Panc1 (cell line): ENCODE results near the gene UNC5B. TPM values are rescaled to one million over a fixed set of nuclear protein-coding genes. Genes with fewer than 3 reads are reported as not detected.

Experiments used
- ATAC-seq: fragments of 200-7000 bp; cut with Tn5 transposase; 2 replicates; pipeline ENCODE4 v1.9.1; 2020; ENCODE audit warnings: mild to moderate bottlenecking, moderate library complexity
- BruUV-seq: library from RNA; stranded (reverse); fragments of 400-500 nt; replicated peaks from 2 replicates; lab custom pipeline; 2021; lab: Mats Ljungman, UMichigan
- CTCF ChIA-PET: fragments of 300-600 bp; sonication (Branson Sonifier 250); formaldehyde crosslinking; loops from one replicate; lab custom pipeline; 2022; ENCODE audit warnings: antibody characterized with exemption; lab: Charles Lee
- POLR2A ChIA-PET: fragments of 300-600 bp; sonication (Branson Sonifier 250); formaldehyde crosslinking; loops from one replicate; lab custom pipeline; 2022; ENCODE audit warnings: antibody characterized with exemption; lab: Charles Lee
- DNase-seq: peaks from one replicate; pipeline ENCODE4 v3.0.0-alpha.2; 2010; ENCODE audit warnings: low read depth, low spot score
- H3K27ac ChIP-seq: 2 replicates; pipeline ENCODE4 v1.5.1; 2011; ENCODE audit warnings: mild to moderate bottlenecking, low read length, inconsistent platforms
- H3K27me3 ChIP-seq: fragments of 200-500 bp; sonication (Bioruptor generic); 2 replicates; pipeline ENCODE4 v1.6.0; 2014; ENCODE audit warnings: low read length, inconsistent platforms; ENCODE audit not compliant: control insufficient read depth, insufficient read depth
- H3K36me3 ChIP-seq: fragments of 200-500 bp; sonication (Bioruptor generic); 2 replicates; pipeline ENCODE4 v1.5.1; 2014; ENCODE audit warnings: inconsistent platforms, mild to moderate bottlenecking, low read length, moderate library complexity; ENCODE audit not compliant: control insufficient read depth, insufficient read depth
- H3K4me1 ChIP-seq: 2 replicates; pipeline ENCODE4 v1.5.1; 2011; ENCODE audit warnings: inconsistent platforms, mild to moderate bottlenecking, low read length, moderate library complexity; ENCODE audit not compliant: control insufficient read depth, insufficient read depth
- H3K4me3 ChIP-seq, 2 experiments: 2 replicates each; pipeline ENCODE4 v1.5.1; 2011 to 2012; ENCODE audit warnings: low read depth in 2 of 2, low read length in 2 of 2, mild to moderate bottlenecking in 2 of 2, inconsistent platforms in 1 of 2, moderate library complexity in 1 of 2
- H3K9me3 ChIP-seq: fragments of 200-500 bp; sonication (Bioruptor generic); 2 replicates; pipeline ENCODE4 v1.5.1; 2014; ENCODE audit warnings: low read depth, mild to moderate bottlenecking, inconsistent platforms, low read length, moderate library complexity; ENCODE audit not compliant: control insufficient read depth, insufficient read depth
- CTCF ChIP-seq: fragments of 450-650 bp; IDR thresholded peaks from 2 replicates; pipeline ENCODE4 v1.5.1; 2017; ENCODE audit warnings: mild to moderate bottlenecking
- POLR2AphosphoS5 ChIP-seq: IDR thresholded peaks from 2 replicates; pipeline ENCODE4 v1.6.1; 2012; ENCODE audit warnings: mild to moderate bottlenecking, low read depth, low read length, moderate library complexity
- SIN3A ChIP-seq: IDR thresholded peaks from 2 replicates; pipeline ENCODE4 v1.6.1; 2012; ENCODE audit warnings: low read depth, mild to moderate bottlenecking, low read length, moderate library complexity, borderline replicate concordance; ENCODE audit not compliant: insufficient read depth
- TCF7L2 ChIP-seq: IDR thresholded peaks from 2 replicates; pipeline ENCODE4 v1.6.1; 2011; ENCODE audit warnings: mild to moderate bottlenecking, low read depth, low read length, inconsistent platforms
- in situ Hi-C: cut with HindIII; loops from 2 replicates; pipeline ENCODE4 v1.10.0; 2016; ENCODE audit warnings: low sequenced_read_pairs, low pct_unique_long_range_greater_than_20kb
- intact Hi-C: fragments of 100-400 bp; cut with micrococcal nuclease; formaldehyde crosslinking; loops from one replicate; pipeline ENCODE4 v1.10.0; 2022; ENCODE audit not compliant: unreplicated experiment
- total RNA-seq: library from RNA; stranded (reverse); gene quantifications from one replicate; pipeline ENCODE4 v1.2.1, GENCODE V29; 2021; ENCODE audit not compliant: unreplicated experiment
- TF ChIP-seq, protein P1 (sequence below), 2 experiments: IDR thresholded peaks; 2 replicates each; pipeline ENCODE4 v1.6.1; 2011 to 2012; ENCODE audit warnings: low read depth in 2 of 2, control low read depth in 1 of 2, low read length in 1 of 2, mild to moderate bottlenecking in 1 of 2, moderate library complexity in 1 of 2; ENCODE audit not compliant: insufficient read depth in 1 of 2

The UNC5B gene
- total RNA-seq, 1 experiment from 2014 or later, result 1.1 TPM

GRCh38 chr10:71314028-71314693, 101.8 kb downstream of the UNC5B start:
- TF ChIP-seq TCF7L2 (no peak), POLR2AphosphoS5 (no peak), SIN3A (no peak), CTCF (peak; percentile 98)
- TF ChIP-seq, protein P1, sequence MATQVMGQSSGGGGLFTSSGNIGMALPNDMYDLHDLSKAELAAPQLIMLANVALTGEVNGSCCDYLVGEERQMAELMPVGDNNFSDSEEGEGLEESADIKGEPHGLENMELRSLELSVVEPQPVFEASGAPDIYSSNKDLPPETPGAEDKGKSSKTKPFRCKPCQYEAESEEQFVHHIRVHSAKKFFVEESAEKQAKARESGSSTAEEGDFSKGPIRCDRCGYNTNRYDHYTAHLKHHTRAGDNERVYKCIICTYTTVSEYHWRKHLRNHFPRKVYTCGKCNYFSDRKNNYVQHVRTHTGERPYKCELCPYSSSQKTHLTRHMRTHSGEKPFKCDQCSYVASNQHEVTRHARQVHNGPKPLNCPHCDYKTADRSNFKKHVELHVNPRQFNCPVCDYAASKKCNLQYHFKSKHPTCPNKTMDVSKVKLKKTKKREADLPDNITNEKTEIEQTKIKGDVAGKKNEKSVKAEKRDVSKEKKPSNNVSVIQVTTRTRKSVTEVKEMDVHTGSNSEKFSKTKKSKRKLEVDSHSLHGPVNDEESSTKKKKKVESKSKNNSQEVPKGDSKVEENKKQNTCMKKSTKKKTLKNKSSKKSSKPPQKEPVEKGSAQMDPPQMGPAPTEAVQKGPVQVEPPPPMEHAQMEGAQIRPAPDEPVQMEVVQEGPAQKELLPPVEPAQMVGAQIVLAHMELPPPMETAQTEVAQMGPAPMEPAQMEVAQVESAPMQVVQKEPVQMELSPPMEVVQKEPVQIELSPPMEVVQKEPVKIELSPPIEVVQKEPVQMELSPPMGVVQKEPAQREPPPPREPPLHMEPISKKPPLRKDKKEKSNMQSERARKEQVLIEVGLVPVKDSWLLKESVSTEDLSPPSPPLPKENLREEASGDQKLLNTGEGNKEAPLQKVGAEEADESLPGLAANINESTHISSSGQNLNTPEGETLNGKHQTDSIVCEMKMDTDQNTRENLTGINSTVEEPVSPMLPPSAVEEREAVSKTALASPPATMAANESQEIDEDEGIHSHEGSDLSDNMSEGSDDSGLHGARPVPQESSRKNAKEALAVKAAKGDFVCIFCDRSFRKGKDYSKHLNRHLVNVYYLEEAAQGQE (IDR thresholded peaks at IDR 0.05; ENCODE audit: insufficient read depth in 1 of 2, low read depth in 2 of 2, low read length in 1 of 2), result no peak
- intact Hi-C loops, result loop anchor here (5.0 to 10.0 kb wide), 3 partner anchors 293 to 501 kb away; no protein-coding TSS in a partner anchor
- Histone ChIP-seq H3K9me3 (no peaks in the 10 kb centered on the region), H3K27me3 (no peaks in the 10 kb centered on the region; the same call in 1 of the 2 replicates), H3K36me3 (no peaks in the 10 kb centered on the region), H3K27ac (peak overlapping the region; percentile 67; the same call in 1 of the 2 replicates), H3K4me3 (peak overlapping the region; percentile 23 to 38), H3K4me1 (peaks cover 3% of the 10 kb centered on the region)
- DNase-seq (peak; percentile 43), ATAC-seq (peak; percentile 78)
- in situ Hi-C loops, result no loop called here
- CTCF ChIA-PET, result interaction anchor here (0.6 to 1.3 kb wide), 12 partner anchors 18 to 533 kb away, joined by 3 to 8 read pairs (median 3); partner anchors contain the start of gene VSIR
- POLR2A ChIA-PET, result interaction anchor here (0.7 kb wide), 1 partner anchor 216 kb away, joined by 6 read pairs; no protein-coding TSS in a partner anchor
- BruUV-seq, result no TSS peak

DNA sequence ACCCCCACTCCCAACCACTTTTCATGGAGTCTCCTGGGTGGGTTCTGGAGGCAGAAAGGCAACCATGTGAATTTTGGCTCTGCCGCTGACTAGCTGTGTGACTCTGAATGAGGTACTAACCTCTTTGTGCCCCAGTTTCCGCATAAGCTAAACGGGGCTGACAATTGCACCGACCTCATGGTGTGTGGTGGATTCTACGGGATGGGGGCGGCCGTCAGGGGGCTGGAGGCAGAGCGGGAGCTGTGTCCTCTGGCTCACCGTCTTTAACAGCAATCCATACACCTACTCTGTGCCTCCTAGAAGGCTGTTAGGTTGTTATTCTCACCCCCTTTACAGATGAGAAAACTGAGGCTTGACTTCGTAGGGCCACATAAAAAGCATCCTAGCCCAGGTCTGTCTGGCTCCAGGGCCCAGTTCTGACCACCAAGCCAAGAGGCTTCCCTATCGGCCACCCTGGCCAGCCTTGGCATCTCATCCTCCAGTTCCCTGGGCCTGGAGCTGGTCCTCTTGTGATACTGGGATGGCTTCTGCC, 102.4 kb downstream of the UNC5B start:
- Histone ChIP-seq H3K9me3 (no peaks in the 10 kb centered on the region), H3K4me3 (peak overlapping the region; percentile 23 to 38), H3K36me3 (no peaks in the 10 kb centered on the region), H3K27me3 (no peaks in the 10 kb centered on the region; the same call in 1 of the 2 replicates), H3K27ac (peak overlapping the region; percentile 67; the same call in 1 of the 2 replicates), H3K4me1 (peaks cover 4% of the 10 kb centered on the region)
- no peak for ATAC-seq
- CTCF ChIA-PET, result interaction anchor here (0.7 to 1.3 kb wide), 5 partner anchors 60 to 459 kb away, joined by 3 to 8 read pairs (median 4); partner anchors contain the start of gene VSIR
- in situ Hi-C loops (no loop called here), intact Hi-C loops (loop anchor here (5.0 to 10.0 kb wide), 4 partner anchors 68 to 500 kb away; no protein-coding TSS in a partner anchor)
- no TSS peak for BruUV-seq
- TF ChIP-seq POLR2AphosphoS5 (no peak), CTCF (peak; percentile 66; the same call in 1 of the 2 replicates), TCF7L2 (no peak), SIN3A (no peak)
- TF ChIP-seq, protein P1 (IDR thresholded peaks at IDR 0.05; ENCODE audit: insufficient read depth in 1 of 2, low read depth in 2 of 2, low read length in 1 of 2), result no peak
- POLR2A ChIA-PET, result interaction anchor here (0.7 kb wide), 1 partner anchor 215 kb away, joined by 6 read pairs; no protein-coding TSS in a partner anchor
- DNase-seq, result no peak
